ACC112 (cell line): ENCODE measurements around the gene SIRT7.

Experiments used
- H2AFZ ChIP-seq: fragments of 200-600 bp; sonication (generic); one replicate; pipeline ENCODE4 v1.6.0; 2017; ENCODE audit warnings: antibody characterized with exemption, low read length; ENCODE audit not compliant: unreplicated experiment
- H3K27ac ChIP-seq: fragments of 200-600 bp; sonication (generic); 2 replicates; pipeline ENCODE4 v1.5.1; 2014; ENCODE audit warnings: low read depth, mild to moderate bottlenecking, antibody characterized with exemption, low read length, moderate library complexity
- H3K27me3 ChIP-seq: fragments of 200-600 bp; sonication (generic); 2 replicates; pipeline ENCODE4 v1.6.1; 2014; ENCODE audit warnings: mild to moderate bottlenecking, antibody characterized with exemption, low read length, moderate library complexity, mixed read lengths; ENCODE audit not compliant: insufficient read depth
- H3K36me3 ChIP-seq: fragments of 200-600 bp; sonication (generic); 2 replicates; pipeline ENCODE4 v1.6.1; 2016; ENCODE audit warnings: mild to moderate bottlenecking, antibody characterized with exemption, low read length, moderate library complexity, mixed read lengths; ENCODE audit not compliant: insufficient read depth
- H3K4me1 ChIP-seq: fragments of 200-600 bp; sonication (generic); one replicate; pipeline ENCODE4 v1.6.1; 2016; ENCODE audit warnings: low read length, mixed read lengths; ENCODE audit not compliant: insufficient read depth, unreplicated experiment, control insufficient read depth
- H3K4me3 ChIP-seq: fragments of 200-600 bp; sonication (generic); 2 replicates; pipeline ENCODE4 v1.5.1; 2014; ENCODE audit warnings: mild to moderate bottlenecking, low read depth, low read length
- H3K79me2 ChIP-seq: fragments of 200-600 bp; sonication (generic); one replicate; pipeline ENCODE4 v1.6.0; 2016; ENCODE audit warnings: low read length; ENCODE audit not compliant: control insufficient read depth, unreplicated experiment, insufficient read depth

SIRT7 gene

GRCh38 chr17:81907219-81908145 is 10.5 kb downstream of the SIRT7 start:
- H3K79me2 ChIP-seq = no peaks in the 10 kb centered on the region
- no peak overlapping the region for H2AFZ ChIP-seq
- no peak overlapping the region for H3K27ac ChIP-seq
- H3K4me3 ChIP-seq = no peak overlapping the region
- H3K27me3 ChIP-seq = no peaks in the 10 kb centered on the region
- no peaks in the 10 kb centered on the region for H3K4me1 ChIP-seq
- no peaks in the 10 kb centered on the region for H3K36me3 ChIP-seq

DNA sequence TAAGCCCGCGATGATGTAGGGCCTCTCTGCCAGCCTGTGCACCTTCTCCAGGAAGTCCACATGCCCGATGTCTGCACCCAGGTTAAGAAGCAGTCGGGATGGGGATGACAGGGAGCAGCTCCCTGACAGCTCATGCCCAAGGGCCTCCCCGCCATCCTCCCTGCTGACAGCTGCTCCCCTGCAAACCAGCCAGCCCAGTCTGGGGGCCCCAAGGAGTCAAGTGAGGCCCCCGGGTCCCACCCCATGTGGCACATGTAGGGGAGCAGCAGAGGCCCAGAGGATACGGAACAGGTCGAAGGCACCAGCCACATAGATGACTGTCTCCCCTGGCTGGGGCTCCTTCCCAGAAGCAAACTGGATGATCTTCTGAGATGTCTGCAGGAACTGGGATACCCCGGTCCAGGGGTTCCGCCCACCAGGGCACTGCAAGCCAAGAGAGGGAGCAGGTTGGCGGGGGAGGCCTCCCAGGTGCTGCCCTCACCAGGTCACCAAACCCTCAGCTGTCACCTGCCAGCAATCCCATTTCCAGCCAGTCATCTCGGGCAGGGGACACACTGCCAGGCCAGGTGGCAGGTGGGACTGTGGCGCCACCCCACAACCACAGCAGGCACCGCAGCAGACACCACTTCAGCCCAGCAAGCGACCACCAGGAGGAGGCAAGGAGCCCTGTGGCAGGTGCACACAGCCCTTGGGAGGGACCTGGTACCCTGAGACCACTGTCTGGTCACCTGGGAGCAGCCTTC is 11.3 kb downstream of the SIRT7 start:
- Histone ChIP-seq H2AFZ (no peak overlapping the region), H3K27ac (no peak overlapping the region), H3K27me3 (no peaks in the 10 kb centered on the region), H3K4me1 (no peaks in the 10 kb centered on the region), H3K4me3 (no peak overlapping the region), H3K36me3 (no peaks in the 10 kb centered on the region), H3K79me2 (no peaks in the 10 kb centered on the region)

DNA sequence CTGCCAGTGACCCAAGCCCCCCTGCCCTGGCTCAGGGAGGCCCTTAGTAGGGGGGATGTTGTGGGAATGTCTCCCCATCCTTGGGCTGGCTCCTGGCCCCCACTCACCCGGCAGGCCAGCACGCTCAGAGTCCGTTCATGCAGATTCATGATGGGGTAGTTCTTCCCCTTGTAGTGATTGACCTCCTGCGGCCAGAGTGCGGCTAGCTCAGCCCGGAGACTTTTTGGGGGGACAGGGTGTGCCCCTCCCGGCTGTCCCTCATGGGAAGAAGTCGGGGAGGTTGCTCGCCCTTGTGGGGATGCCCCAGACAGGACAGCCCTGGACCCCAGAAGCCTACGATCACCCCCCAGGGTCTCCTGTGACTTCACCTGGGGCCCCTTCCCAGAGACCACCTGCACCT is 12.0 kb downstream of the SIRT7 start:
- Histone ChIP-seq H3K36me3 (no peaks in the 10 kb centered on the region; the same call in 1 of the 2 replicates), H2AFZ (no peak overlapping the region), H3K27ac (no peak overlapping the region), H3K4me3 (no peak overlapping the region), H3K27me3 (no peaks in the 10 kb centered on the region), H3K4me1 (no peaks in the 10 kb centered on the region), H3K79me2 (no peaks in the 10 kb centered on the region)

GRCh38 chr17:81905424-81905875 is 12.5 kb downstream of the SIRT7 start:
- Histone ChIP-seq H3K27me3 (no peaks in the 10 kb centered on the region), H3K4me1 (no peaks in the 10 kb centered on the region), H3K4me3 (no peak overlapping the region), H3K36me3 (peaks cover 4% of the 10 kb centered on the region; the same call in 1 of the 2 replicates), H3K79me2 (no peaks in the 10 kb centered on the region), H2AFZ (no peak overlapping the region), H3K27ac (no peak overlapping the region)

GRCh38 chr17:81904600-81905423 is 13.2 kb downstream of the SIRT7 start:
- Histone ChIP-seq H3K27me3 (no peaks in the 10 kb centered on the region), H3K4me3 (no peak overlapping the region), H3K36me3 (peaks cover 4% of the 10 kb centered on the region; the same call in 1 of the 2 replicates), H3K79me2 (no peaks in the 10 kb centered on the region), H3K4me1 (no peaks in the 10 kb centered on the region), H3K27ac (no peak overlapping the region), H2AFZ (no peak overlapping the region)

GRCh38 chr17:81903896-81904599 is 13.9 kb downstream of the SIRT7 start:
- Histone ChIP-seq H2AFZ (no peak overlapping the region), H3K27ac (no peak overlapping the region), H3K27me3 (no peaks in the 10 kb centered on the region), H3K79me2 (no peaks in the 10 kb centered on the region), H3K4me1 (peaks cover 4% of the 10 kb centered on the region), H3K36me3 (peaks cover 4% of the 10 kb centered on the region; the same call in 1 of the 2 replicates), H3K4me3 (no peak overlapping the region)

GRCh38 chr17:81903415-81903831 is 14.6 kb downstream of the SIRT7 start:
- H3K27me3 ChIP-seq = no peaks in the 10 kb centered on the region
- no peak overlapping the region for H2AFZ ChIP-seq
- no peak overlapping the region for H3K4me3 ChIP-seq
- H3K27ac ChIP-seq = no peak overlapping the region
- no peaks in the 10 kb centered on the region for H3K79me2 ChIP-seq
- H3K36me3 ChIP-seq = peaks cover 4% of the 10 kb centered on the region; the same call in 1 of the 2 replicates
- peaks cover 9% of the 10 kb centered on the region for H3K4me1 ChIP-seq

DNA sequence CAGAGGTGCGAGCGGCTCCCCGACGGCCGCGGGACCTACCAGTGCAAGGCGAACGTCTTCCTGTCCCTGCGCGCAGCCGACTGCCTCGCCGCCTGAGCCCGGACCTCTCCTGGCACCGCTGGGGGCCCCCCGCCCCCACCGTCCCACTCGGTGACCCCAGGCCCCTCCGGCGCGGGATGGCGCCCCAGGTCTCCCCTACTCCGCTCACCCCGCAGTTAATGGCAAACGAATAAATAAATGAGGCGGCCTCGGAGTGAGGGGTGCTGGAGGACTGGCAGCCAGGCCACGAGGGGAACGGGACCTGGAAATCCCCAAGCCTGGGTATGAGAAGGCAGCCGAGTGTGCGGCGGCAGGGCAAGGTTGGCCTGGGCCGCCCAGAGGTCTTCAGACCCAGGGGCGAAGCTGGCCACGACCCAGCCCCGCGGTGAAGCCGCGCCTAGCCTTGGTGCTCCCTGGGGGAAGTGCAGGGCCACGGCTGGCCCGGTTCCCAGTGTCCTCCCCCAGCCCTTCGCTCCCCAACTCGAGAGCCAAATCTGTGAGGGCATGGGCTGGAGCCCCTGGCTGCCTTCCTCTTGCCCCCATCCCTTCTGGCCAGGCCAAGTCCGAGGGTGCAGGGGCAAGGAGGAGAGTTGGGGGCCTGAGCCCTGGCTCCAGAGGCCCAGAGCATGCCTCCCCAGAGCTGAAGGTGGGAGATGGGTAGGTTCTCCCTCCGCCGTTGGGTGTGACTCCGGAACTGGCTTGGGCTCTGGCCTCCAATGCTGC is 15.1 kb downstream of the SIRT7 start:
- no peaks in the 10 kb centered on the region for H3K79me2 ChIP-seq
- H3K27ac ChIP-seq = no peak overlapping the region
- H3K4me1 ChIP-seq = peaks cover 13% of the 10 kb centered on the region
- H3K36me3 ChIP-seq = peaks cover 4% of the 10 kb centered on the region; the same call in 1 of the 2 replicates
- H3K27me3 ChIP-seq = no peaks in the 10 kb centered on the region
- H3K4me3 ChIP-seq = peak overlapping the region; percentile 63
- H2AFZ ChIP-seq = no peak overlapping the region

- no peak within 1 kb of the TSS for H2AFZ ChIP-seq
- H3K27ac ChIP-seq = no peak within 1 kb of the TSS
- H3K4me3 ChIP-seq = peak within 1 kb of the TSS; percentile 63
- H3K36me3 ChIP-seq = peaks cover 4% of the 10 kb centered on the region; the same call in 1 of the 2 replicates
- H3K79me2 ChIP-seq = no peaks in the 10 kb centered on the region
- no peaks in the 10 kb centered on the region for H3K27me3 ChIP-seq
- peaks cover 20% of the 10 kb centered on the region for H3K4me1 ChIP-seq
These were observed 15.8 kb downstream of the SIRT7 start, which contains the start of gene NPB for GRCh38 chr17:81902023-81902652. TSS of gene NPB (plus strand) at chr17:81902238. CDS start at chr17:81902278, 40 bp downstream.
